IMR-90 (cell line): ENCODE data around the gene ANKRD11. TPM values are rescaled to one million over a fixed set of nuclear protein-coding genes. Genes with fewer than 3 reads are reported as not detected.

ENCODE experiments used
- ATAC-seq: fragments of 200-7000 bp; cut with Tn5 transposase; 2 replicates; pipeline ENCODE4 v1.9.1; 2020; ENCODE audit warnings: low read depth, mild to moderate bottlenecking, moderate library complexity
- BruUV-seq: library from RNA; stranded (reverse); fragments of 400-500 nt; replicated peaks from 2 replicates; lab custom pipeline; 2021; lab: Mats Ljungman, UMichigan
- CTCF ChIA-PET: fragments of 300-600 bp; formaldehyde crosslinking; extraction: SDS; loops from one replicate; lab custom pipeline; 2021; ENCODE audit warnings: antibody characterized with exemption; lab: Yijun Ruan, JAX
- POLR2A ChIA-PET: fragments of 300-600 bp; sonication (Branson Sonifier 250); formaldehyde crosslinking; loops from one replicate; lab custom pipeline; 2022; ENCODE audit warnings: antibody characterized with exemption; ENCODE audit not compliant: unreplicated experiment; lab: Charles Lee
- DNase-seq: peaks from one replicate; pipeline ENCODE4 v3.0.0; 2013
- H2AFZ ChIP-seq: replicated peaks from 2 replicates; pipeline ENCODE3; 2013; ENCODE audit warnings: low read length, mild to moderate bottlenecking; ENCODE audit not compliant: poor library complexity
- H2AK5ac ChIP-seq: 2 replicates; pipeline ENCODE4 v1.6.1; 2013; ENCODE audit warnings: low read depth, low read length, inconsistent platforms
- H2AK9ac ChIP-seq: replicated peaks from 2 replicates; pipeline ENCODE3; 2013; ENCODE audit warnings: mild to moderate bottlenecking, low read depth, low read length, moderate library complexity; ENCODE audit not compliant: poor library complexity
- H2BK120ac ChIP-seq: 2 replicates; pipeline ENCODE4 v1.6.1; 2013; ENCODE audit warnings: low read depth, low read length, inconsistent platforms
- H2BK15ac ChIP-seq: 3 replicates; pipeline ENCODE4 v1.6.1; 2013; ENCODE audit warnings: low read depth, low read length, inconsistent platforms
- H2BK20ac ChIP-seq: 2 replicates; pipeline ENCODE4 v1.6.1; 2013; ENCODE audit warnings: low read depth, mild to moderate bottlenecking, inconsistent platforms, low read length, moderate library complexity
- H2BK5ac ChIP-seq: 2 replicates; pipeline ENCODE4 v1.6.1; 2013; ENCODE audit warnings: mild to moderate bottlenecking, low read depth, low read length, inconsistent platforms; ENCODE audit not compliant: poor library complexity, severe bottlenecking
- H3K14ac ChIP-seq: replicated peaks from 2 replicates; pipeline ENCODE4 v1.6.1; 2013; ENCODE audit warnings: low read depth, low read length, inconsistent platforms
- H3K18ac ChIP-seq: 2 replicates; pipeline ENCODE4 v1.6.1; 2013; ENCODE audit warnings: low read depth, low read length, control low read depth
- H3K23ac ChIP-seq: 2 replicates; pipeline ENCODE4 v1.6.1; 2013; ENCODE audit warnings: low read depth, low read length, inconsistent platforms
- H3K27ac ChIP-seq: 2 replicates; pipeline ENCODE4 v1.5.1; 2013; ENCODE audit warnings: mild to moderate bottlenecking, control low read depth, low read length; ENCODE audit not compliant: insufficient read depth
- H3K27me3 ChIP-seq: 2 replicates; pipeline ENCODE4 v1.6.1; 2013; ENCODE audit warnings: low read length; ENCODE audit not compliant: control insufficient read depth, insufficient read depth
- H3K36me3 ChIP-seq: 2 replicates; pipeline ENCODE4 v1.6.1; 2013; ENCODE audit warnings: low read length, mixed read lengths; ENCODE audit not compliant: control insufficient read depth, insufficient read depth
- H3K4ac ChIP-seq: 2 replicates; pipeline ENCODE4 v1.6.1; 2013; ENCODE audit warnings: low read depth, low read length, inconsistent platforms
- H3K4me1 ChIP-seq: 2 replicates; pipeline ENCODE4 v1.6.1; 2013; ENCODE audit warnings: low read length, mixed read lengths; ENCODE audit not compliant: control insufficient read depth, insufficient read depth
- H3K4me2 ChIP-seq: 2 replicates; pipeline ENCODE4 v1.6.1; 2013; ENCODE audit warnings: low read depth, mild to moderate bottlenecking, control low read depth, low read length, moderate library complexity
- H3K4me3 ChIP-seq: 2 replicates; pipeline ENCODE4 v1.5.1; 2013; ENCODE audit warnings: low read depth, mild to moderate bottlenecking, control low read depth, low read length, moderate library complexity; ENCODE audit not compliant: insufficient read depth
- H3K56ac ChIP-seq: 2 replicates; pipeline ENCODE4 v1.6.1; 2013; ENCODE audit warnings: low read length, inconsistent platforms; ENCODE audit not compliant: insufficient read depth; ENCODE audit errors: extremely low read depth
- H3K79me1 ChIP-seq, 2 experiments: 2 replicates each; pipeline ENCODE4 v1.6.1; 2013; ENCODE audit warnings: low read length in 2 of 2, inconsistent platforms in 1 of 2, low read depth in 1 of 2
- H3K9ac ChIP-seq: 2 replicates; pipeline ENCODE4 v1.6.1; 2013; ENCODE audit warnings: low read depth, low read length, control low read depth
- H3K9me1 ChIP-seq: 2 replicates; pipeline ENCODE4 v1.6.1; 2013; ENCODE audit warnings: low read length, inconsistent platforms; ENCODE audit not compliant: insufficient read depth
- H3K9me3 ChIP-seq: 2 replicates; pipeline ENCODE4 v1.6.1; 2013; ENCODE audit warnings: low read length; ENCODE audit not compliant: control insufficient read depth, insufficient read depth
- H4K20me1 ChIP-seq: 2 replicates; pipeline ENCODE4 v1.6.1; 2013; ENCODE audit warnings: low read length, inconsistent platforms; ENCODE audit not compliant: insufficient read depth
- H4K5ac ChIP-seq: 2 replicates; pipeline ENCODE4 v1.6.1; 2013; ENCODE audit warnings: mild to moderate bottlenecking, low read depth, low read length, control low read depth
- H4K8ac ChIP-seq, 2 experiments: 2 replicates each; pipeline ENCODE4 v1.6.1; 2013; ENCODE audit warnings: low read depth in 2 of 2, low read length in 2 of 2, control low read depth in 1 of 2, inconsistent platforms in 1 of 2
- H4K91ac ChIP-seq: 2 replicates; pipeline ENCODE4 v1.6.1; 2013; ENCODE audit warnings: low read depth, low read length, inconsistent platforms; ENCODE audit not compliant: insufficient read depth
- BHLHE40 ChIP-seq: fragments of 150-350 bp; IDR thresholded peaks from 2 replicates; pipeline ENCODE4 v1.6.1; 2016; ENCODE audit warnings: mild to moderate bottlenecking, low read depth, low read length
- CEBPB ChIP-seq: IDR thresholded peaks from 2 replicates; pipeline ENCODE4 v1.6.1; 2012; ENCODE audit warnings: low read depth, low read length, improper control_type of control experiment
- CHD1 ChIP-seq: IDR thresholded peaks from 2 replicates; pipeline ENCODE4 v1.6.1; 2012; ENCODE audit warnings: low read depth, low read length, improper control_type of control experiment
- FOS ChIP-seq: fragments of 150-350 bp; IDR thresholded peaks from 2 replicates; pipeline ENCODE4 v1.6.1; 2016; ENCODE audit warnings: low read depth, low read length
- MXI1 ChIP-seq: IDR thresholded peaks from 2 replicates; pipeline ENCODE4 v1.6.1; 2012; ENCODE audit warnings: low read depth, mild to moderate bottlenecking, low read length, moderate library complexity, borderline replicate concordance
- POLR2A ChIP-seq: IDR thresholded peaks from 2 replicates; pipeline ENCODE4 v1.6.1; 2012; ENCODE audit warnings: mild to moderate bottlenecking, low read depth, low read length
- RAD21 ChIP-seq: IDR thresholded peaks from 2 replicates; pipeline ENCODE4 v1.6.1; 2012; ENCODE audit warnings: low read length, improper control_type of control experiment
- RCOR1 ChIP-seq: IDR thresholded peaks from 2 replicates; pipeline ENCODE4 v1.6.1; 2012; ENCODE audit warnings: mild to moderate bottlenecking, low read length, improper control_type of control experiment; ENCODE audit not compliant: insufficient replicate concordance
- WGBS, 2 experiments: methylation state at CpG; one replicate each; pipeline versions ENCODE4 v1.1.5 to v1.1.7; 2013; ENCODE audit warnings: missing lambda C conversion rate in 2 of 2; ENCODE audit not compliant: insufficient read length in 1 of 2; ENCODE audit errors: extremely low coverage in 2 of 2; 5-methylcytosine and 5-hydroxymethylcytosine counted together
- dilution Hi-C: fragments of 300-500 bp; cut with HindIII; formaldehyde crosslinking; loops from one replicate; pipeline ENCODE4 v1.14.3; 2018; ENCODE audit warnings: low sequenced_read_pairs; ENCODE audit not compliant: unreplicated experiment
- in situ Hi-C: fragments of 300-500 bp; cut with MboI; formaldehyde crosslinking; loops from 3 replicates; pipeline ENCODE4 v1.14.3; 2019; ENCODE audit warnings: low sequenced_read_pairs, inconsistent platforms, mixed read lengths
- intact Hi-C: fragments of 100-400 bp; cut with micrococcal nuclease; formaldehyde crosslinking; loops from 2 replicates; pipeline ENCODE4 v1.10.0; 2022
- polyA plus RNA-seq, 3 experiments: library from polyadenylated mRNA; depleted of rRNA; stranded (reverse); fragments of >200 nt; gene quantifications; 2 replicates each; pipeline ENCODE4 v1.2.3, GENCODE V29; 2012; ENCODE audit warnings: low replicate concordance in 1 of 3
- total RNA-seq: library from RNA; depleted of rRNA; stranded (reverse); fragments of >200 nt; gene quantifications from 2 replicates; pipeline ENCODE4 v1.2.3, GENCODE V29; 2012
- TF ChIP-seq, protein P1 (sequence below): fragments of 150-350 bp; IDR thresholded peaks from 2 replicates; pipeline ENCODE4 v1.6.1; 2017; ENCODE audit warnings: mild to moderate bottlenecking, antibody characterized with exemption, low read length, low read depth
- TF ChIP-seq, protein P2 (sequence below): conservative IDR thresholded peaks from 2 replicates; pipeline ENCODE4 v1.5.1; 2012; ENCODE audit warnings: mild to moderate bottlenecking, low read depth, low read length, improper control_type of control experiment

ANKRD11 gene
- total and polyA plus RNA-seq, 2 of the 4 experiments (the other 2 are of a cell fraction), result 46.8 to 71.9 TPM

DNA sequence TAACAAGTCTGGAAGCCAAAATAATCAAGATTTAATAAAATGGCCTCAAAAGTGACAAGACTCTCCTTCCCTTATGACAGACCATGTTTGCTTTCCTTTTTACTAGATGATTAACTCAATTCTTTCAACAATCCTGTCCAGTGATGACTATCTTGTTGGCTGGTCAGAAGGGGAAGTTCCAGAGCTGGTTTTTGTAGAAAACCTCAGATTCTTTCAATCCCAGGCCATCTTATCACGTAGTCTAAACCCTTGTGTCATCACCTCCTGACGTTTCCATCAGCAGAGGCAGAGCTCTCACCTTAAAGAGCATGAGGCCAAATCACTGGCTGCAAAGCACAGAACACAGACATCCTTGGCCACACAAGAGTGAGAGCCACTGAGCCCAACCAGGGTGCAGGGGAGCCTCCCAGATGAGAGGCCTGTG lies 125.3 kb downstream of the ANKRD11 start:
- peak overlapping the region; percentile 55 for H3K23ac ChIP-seq
- ATAC-seq, result peak; percentile 19

More for the DNA sequence above, 125.3 kb downstream of the ANKRD11 start:
- no peak overlapping the region for H3K56ac ChIP-seq
- peaks cover 75% of the 10 kb centered on the region for H3K9me1 ChIP-seq
- no peak overlapping the region for H2BK20ac ChIP-seq
- H3K9ac ChIP-seq, result no peak overlapping the region
- no peak overlapping the region for H4K5ac ChIP-seq
- H3K9me3 ChIP-seq, result no peaks in the 10 kb centered on the region
- dilution Hi-C loops, result no loop called here
- intact Hi-C loops, result no loop called here
- H2AFZ ChIP-seq, result no peak overlapping the region
- no peak overlapping the region for H2BK120ac ChIP-seq
- no peak overlapping the region for H4K91ac ChIP-seq
- peak; percentile 95 for DNase-seq
- H3K4me3 ChIP-seq, result no peak overlapping the region
- POLR2A ChIA-PET, result no interaction called here
- BruUV-seq, result no TSS peak
- no peak overlapping the region for H3K14ac ChIP-seq
- no peak overlapping the region for H3K18ac ChIP-seq
- no peak overlapping the region for H3K27ac ChIP-seq
- WGBS, 2 experiments, result 20% methylated on average over 2 of the region's 2 CpGs; no CpG with 5 or more reads in 1 of the 2 experiments
- H3K4me1 ChIP-seq, result peaks cover 46% of the 10 kb centered on the region
- H4K20me1 ChIP-seq, result peaks cover 98% of the 10 kb centered on the region
- CTCF ChIA-PET, result interaction anchor here (1.0 kb wide), 1 partner anchor 12 kb away, joined by 3 read pairs; no protein-coding TSS in a partner anchor
- no peak overlapping the region for H2AK5ac ChIP-seq
- in situ Hi-C loops, result no loop called here
- no peak overlapping the region for H2AK9ac ChIP-seq
- no peaks in the 10 kb centered on the region for H3K27me3 ChIP-seq
- H2BK15ac ChIP-seq, result no peak overlapping the region
- peak overlapping the region; percentile 30; the same call in 1 of the 2 replicates for H3K4me2 ChIP-seq
- H2BK5ac ChIP-seq, result peak overlapping the region; percentile 56
- peaks cover 27 to 88% of the 10 kb centered on the region in 2 experiments for H3K79me1 ChIP-seq
- no peak overlapping the region for H3K4ac ChIP-seq
- peaks cover 2% of the 10 kb centered on the region for H3K36me3 ChIP-seq
- no peak overlapping the region for H4K8ac ChIP-seq
- TF ChIP-seq, protein P1, sequence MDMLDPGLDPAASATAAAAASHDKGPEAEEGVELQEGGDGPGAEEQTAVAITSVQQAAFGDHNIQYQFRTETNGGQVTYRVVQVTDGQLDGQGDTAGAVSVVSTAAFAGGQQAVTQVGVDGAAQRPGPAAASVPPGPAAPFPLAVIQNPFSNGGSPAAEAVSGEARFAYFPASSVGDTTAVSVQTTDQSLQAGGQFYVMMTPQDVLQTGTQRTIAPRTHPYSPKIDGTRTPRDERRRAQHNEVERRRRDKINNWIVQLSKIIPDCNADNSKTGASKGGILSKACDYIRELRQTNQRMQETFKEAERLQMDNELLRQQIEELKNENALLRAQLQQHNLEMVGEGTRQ, result no peak
- TF ChIP-seq BHLHE40, result no peak
- TF ChIP-seq RAD21, result no peak
- no peak for TF ChIP-seq FOS
- peak; percentile 62 for TF ChIP-seq CEBPB
- no peak for TF ChIP-seq CHD1
- peak; percentile 20; the same call in 1 of the 2 replicates for TF ChIP-seq POLR2A
- no peak for TF ChIP-seq MXI1
- TF ChIP-seq, protein P2, sequence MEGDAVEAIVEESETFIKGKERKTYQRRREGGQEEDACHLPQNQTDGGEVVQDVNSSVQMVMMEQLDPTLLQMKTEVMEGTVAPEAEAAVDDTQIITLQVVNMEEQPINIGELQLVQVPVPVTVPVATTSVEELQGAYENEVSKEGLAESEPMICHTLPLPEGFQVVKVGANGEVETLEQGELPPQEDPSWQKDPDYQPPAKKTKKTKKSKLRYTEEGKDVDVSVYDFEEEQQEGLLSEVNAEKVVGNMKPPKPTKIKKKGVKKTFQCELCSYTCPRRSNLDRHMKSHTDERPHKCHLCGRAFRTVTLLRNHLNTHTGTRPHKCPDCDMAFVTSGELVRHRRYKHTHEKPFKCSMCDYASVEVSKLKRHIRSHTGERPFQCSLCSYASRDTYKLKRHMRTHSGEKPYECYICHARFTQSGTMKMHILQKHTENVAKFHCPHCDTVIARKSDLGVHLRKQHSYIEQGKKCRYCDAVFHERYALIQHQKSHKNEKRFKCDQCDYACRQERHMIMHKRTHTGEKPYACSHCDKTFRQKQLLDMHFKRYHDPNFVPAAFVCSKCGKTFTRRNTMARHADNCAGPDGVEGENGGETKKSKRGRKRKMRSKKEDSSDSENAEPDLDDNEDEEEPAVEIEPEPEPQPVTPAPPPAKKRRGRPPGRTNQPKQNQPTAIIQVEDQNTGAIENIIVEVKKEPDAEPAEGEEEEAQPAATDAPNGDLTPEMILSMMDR, result no peak
- TF ChIP-seq RCOR1, result no peak
